Measurements from ENCODE around the gene SMC4.

Gene SMC4

DNA sequence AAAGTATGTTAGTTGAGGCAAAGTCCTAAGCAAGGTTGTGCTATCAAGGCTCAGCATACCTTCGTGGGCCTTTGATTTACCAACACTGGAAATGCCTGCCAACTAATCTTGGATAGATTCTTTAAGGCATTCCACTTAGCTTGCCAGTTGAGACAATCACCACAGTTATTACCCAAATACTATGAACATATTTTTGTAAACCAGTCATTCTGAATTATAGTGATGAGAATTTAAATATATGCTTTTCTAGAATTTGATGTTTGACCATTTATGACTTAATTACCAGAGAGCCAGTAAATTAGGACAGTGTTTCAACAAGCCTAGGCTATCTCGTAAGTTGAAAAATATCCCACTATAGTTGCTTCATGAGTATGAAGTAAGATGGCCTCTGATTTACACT lies 34.6 kb downstream of the SMC4 start:
- TF ChIP-seq, protein P1, sequence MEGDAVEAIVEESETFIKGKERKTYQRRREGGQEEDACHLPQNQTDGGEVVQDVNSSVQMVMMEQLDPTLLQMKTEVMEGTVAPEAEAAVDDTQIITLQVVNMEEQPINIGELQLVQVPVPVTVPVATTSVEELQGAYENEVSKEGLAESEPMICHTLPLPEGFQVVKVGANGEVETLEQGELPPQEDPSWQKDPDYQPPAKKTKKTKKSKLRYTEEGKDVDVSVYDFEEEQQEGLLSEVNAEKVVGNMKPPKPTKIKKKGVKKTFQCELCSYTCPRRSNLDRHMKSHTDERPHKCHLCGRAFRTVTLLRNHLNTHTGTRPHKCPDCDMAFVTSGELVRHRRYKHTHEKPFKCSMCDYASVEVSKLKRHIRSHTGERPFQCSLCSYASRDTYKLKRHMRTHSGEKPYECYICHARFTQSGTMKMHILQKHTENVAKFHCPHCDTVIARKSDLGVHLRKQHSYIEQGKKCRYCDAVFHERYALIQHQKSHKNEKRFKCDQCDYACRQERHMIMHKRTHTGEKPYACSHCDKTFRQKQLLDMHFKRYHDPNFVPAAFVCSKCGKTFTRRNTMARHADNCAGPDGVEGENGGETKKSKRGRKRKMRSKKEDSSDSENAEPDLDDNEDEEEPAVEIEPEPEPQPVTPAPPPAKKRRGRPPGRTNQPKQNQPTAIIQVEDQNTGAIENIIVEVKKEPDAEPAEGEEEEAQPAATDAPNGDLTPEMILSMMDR (IDR thresholded peaks at IDR 0.05), result no peak
- no peak overlapping the region for H3K27ac ChIP-seq
- H3K4me3 ChIP-seq, result no peak overlapping the region
- DNase-seq (ENCODE audit: low spot score), result no peak

DNA sequence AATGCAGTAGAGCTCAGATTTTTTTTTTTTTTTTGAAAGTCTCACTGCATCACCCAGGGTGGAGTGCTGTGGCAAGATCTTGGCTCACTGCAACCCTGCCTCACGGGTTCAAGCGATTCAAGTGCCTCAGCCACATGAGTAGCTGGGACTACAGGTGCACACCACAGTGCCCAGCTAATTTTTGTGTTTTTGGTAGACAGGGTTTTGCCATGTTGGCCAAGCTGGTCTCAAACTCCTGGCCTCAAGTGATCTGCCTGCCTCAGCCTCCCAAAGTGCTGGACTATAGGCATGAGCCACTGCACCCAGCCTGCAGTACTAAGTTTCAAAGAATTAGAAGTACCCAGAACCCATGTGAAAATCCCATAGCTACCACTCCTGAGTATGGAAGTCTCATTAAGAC lies 35.6 kb downstream of the SMC4 start:
- Histone ChIP-seq H3K27ac (no peak overlapping the region), H3K4me3 (no peak overlapping the region)
- DNase-seq (ENCODE audit: low spot score), result no peak
- TF ChIP-seq, protein P1 (IDR thresholded peaks at IDR 0.05), result no peak

DNA sequence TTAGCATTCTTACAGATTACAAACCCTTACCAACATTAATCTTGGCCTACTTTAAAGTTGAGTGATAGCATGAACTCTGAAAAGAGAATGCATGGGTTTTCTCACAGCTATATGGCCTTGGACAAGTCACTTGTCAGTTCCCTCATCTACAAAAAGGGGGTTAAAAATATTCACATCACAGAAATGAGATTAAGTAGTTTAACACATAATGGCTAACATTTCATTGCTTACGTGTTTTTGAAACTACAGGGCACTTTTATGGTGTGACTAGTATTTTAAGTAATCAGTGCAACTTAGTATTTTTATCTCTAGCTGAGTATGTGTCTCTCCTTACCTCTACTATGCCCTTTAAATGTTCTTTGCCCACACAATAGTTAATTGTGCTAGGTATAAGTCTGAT lies 36.3 kb downstream of the SMC4 start:
- TF ChIP-seq, protein P1 (IDR thresholded peaks at IDR 0.05), result no peak
- DNase-seq (ENCODE audit: low spot score), result no peak
- Histone ChIP-seq H3K27ac (no peak overlapping the region), H3K4me3 (no peak overlapping the region)

DNA sequence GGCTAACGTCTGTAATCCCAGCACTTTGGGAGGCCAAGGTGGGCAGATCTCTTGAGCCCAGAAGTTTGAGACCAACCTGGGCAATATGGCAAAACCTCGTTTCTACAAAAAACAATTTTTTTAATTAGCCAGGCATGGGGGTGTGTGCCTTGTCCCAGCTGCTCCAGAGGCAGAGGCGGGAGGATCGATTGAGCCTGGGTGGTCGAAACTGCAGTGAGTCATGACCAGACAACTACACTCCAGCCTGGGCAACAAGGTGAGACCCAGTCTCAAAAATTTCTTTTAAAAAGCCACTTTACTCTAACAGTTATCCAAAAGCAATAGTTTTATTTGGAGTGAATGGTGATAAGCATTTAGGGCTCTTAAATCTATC lies 37.6 kb downstream of the SMC4 start:
- Histone ChIP-seq H3K4me3 (no peak overlapping the region), H3K27ac (no peak overlapping the region)
- no peak for DNase-seq (ENCODE audit: low spot score)
- TF ChIP-seq, protein P1 (IDR thresholded peaks at IDR 0.05), result no peak

DNA sequence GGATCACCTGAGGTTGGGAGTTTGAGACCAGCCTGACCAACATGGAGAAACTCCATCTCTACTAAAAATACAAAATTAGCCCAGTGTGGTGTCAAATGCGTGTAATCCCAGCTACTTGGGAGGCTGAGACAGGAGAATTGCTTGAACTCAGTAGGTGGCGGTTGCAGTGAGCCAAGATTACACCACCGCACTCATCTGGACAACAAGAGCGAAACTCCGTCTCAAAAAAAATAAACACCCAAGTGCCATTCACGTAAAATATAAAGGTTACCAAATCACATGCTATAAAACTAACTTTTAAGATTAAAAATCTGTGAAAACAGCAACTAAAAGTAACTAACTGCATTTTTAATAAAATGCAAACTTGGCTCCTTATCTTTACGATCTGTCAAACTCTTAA lies 41.2 kb downstream of the SMC4 start:
- Histone ChIP-seq H3K4me3 (no peak overlapping the region), H3K27ac (no peak overlapping the region)
- no peak for DNase-seq (ENCODE audit: low spot score)
- TF ChIP-seq, protein P1 (IDR thresholded peaks at IDR 0.05), result no peak

DNA sequence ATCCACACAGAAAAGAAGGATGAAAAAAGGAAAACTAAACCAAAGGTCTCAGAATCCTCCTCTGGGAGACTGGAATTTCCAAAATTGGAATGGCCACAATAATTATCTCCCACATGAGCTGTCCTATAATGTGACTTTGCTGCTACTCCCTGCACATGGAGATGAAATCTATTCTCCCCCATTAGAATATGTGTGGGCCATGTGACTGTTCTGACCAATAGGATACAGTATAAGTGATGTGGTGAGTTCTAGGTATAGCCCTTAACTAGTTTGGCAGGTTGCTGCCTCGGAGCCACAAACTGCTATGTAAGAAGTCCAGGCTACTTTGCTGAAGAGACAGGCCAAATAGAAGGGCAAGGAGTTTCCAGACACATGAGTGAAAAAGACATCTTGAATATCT lies 45.0 kb downstream of the SMC4 start:
- Histone ChIP-seq H3K27ac (no peak overlapping the region), H3K4me3 (no peak overlapping the region)
- TF ChIP-seq, protein P1 (IDR thresholded peaks at IDR 0.05), result no peak
- DNase-seq (ENCODE audit: low spot score), result no peak

DNA sequence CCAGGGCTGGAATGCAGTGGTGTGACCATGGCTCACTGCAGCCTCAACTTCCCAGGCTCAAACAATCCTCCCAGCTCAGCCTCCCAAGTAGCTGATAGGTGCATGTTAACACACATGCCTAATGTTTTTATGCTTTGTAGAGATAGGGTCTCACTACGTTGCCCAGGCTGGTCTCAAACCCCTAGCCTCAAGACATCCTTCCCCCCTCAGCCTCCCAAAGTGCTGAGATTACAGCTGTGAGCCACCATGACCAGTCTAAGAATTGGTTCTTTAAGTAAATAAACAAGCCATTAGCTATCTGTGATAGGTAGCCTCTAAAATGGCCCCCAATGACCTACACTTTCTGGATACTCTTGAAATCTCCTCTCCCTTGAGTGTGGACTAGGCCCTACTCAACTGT lies 46.4 kb downstream of the SMC4 start:
- TF ChIP-seq, protein P1 (IDR thresholded peaks at IDR 0.05), result no peak
- no peak for DNase-seq (ENCODE audit: low spot score)
- no peak overlapping the region for H3K27ac ChIP-seq
- no peak overlapping the region for H3K4me3 ChIP-seq
